ENCODE results near the gene MCM9. TPM values are rescaled to one million over a fixed set of nuclear protein-coding genes. Genes with fewer than 3 reads are reported as not detected.

The MCM9 gene
- total and polyA plus RNA-seq, 2 donors from 2014 or later = 4.8 to 25.9 TPM

- no peak for FAIRE-seq
- TF ChIP-seq, protein P1, sequence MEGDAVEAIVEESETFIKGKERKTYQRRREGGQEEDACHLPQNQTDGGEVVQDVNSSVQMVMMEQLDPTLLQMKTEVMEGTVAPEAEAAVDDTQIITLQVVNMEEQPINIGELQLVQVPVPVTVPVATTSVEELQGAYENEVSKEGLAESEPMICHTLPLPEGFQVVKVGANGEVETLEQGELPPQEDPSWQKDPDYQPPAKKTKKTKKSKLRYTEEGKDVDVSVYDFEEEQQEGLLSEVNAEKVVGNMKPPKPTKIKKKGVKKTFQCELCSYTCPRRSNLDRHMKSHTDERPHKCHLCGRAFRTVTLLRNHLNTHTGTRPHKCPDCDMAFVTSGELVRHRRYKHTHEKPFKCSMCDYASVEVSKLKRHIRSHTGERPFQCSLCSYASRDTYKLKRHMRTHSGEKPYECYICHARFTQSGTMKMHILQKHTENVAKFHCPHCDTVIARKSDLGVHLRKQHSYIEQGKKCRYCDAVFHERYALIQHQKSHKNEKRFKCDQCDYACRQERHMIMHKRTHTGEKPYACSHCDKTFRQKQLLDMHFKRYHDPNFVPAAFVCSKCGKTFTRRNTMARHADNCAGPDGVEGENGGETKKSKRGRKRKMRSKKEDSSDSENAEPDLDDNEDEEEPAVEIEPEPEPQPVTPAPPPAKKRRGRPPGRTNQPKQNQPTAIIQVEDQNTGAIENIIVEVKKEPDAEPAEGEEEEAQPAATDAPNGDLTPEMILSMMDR (IDR thresholded peaks at IDR 0.05; ENCODE audit: borderline replicate concordance, extremely low read depth, insufficient read depth) = no peak
- Histone ChIP-seq H3K27me3 (ENCODE audit: control insufficient read depth, insufficient read depth, low read length) (no peaks in the 10 kb centered on the region), H3K27ac (ENCODE audit: low read depth in 2 of 2, low read length in 2 of 2) (no peak overlapping the region), H3K36me3 (ENCODE audit: control insufficient read depth in 2 of 3, insufficient read depth in 3 of 3, low read length in 3 of 3) (peaks cover 2 to 16% (median 14%) of the 10 kb centered on the region in 3 donors), H3K4me1 (ENCODE audit: control insufficient read depth in 2 of 3, insufficient read depth in 2 of 3, low read depth in 1 of 3, low read length in 3 of 3) (no peaks in the 10 kb centered on the region), H3K9me3 (ENCODE audit: control insufficient read depth in 2 of 3, insufficient read depth in 1 of 3, low read length in 3 of 3) (no peaks in the 10 kb centered on the region), H3K4me3 (ENCODE audit: low read length in 3 of 3) (no peak overlapping the region), H3K9ac (ENCODE audit: low read length in 3 of 3) (no peak overlapping the region)
- intact Hi-C loops (cut with DNase I) = no loop called here
- DNase-seq = no peak
Measured at GRCh38 chr6:118903691-118904090, 31.3 kb downstream of the MCM9 start.

GRCh38 chr6:118903138-118903537 is 31.8 kb downstream of the MCM9 start:
- Histone ChIP-seq H3K36me3 (ENCODE audit: control insufficient read depth in 2 of 3, insufficient read depth in 3 of 3, low read length in 3 of 3) (peaks cover 0 to 14% (median 13%) of the 10 kb centered on the region in 3 donors), H3K9me3 (ENCODE audit: control insufficient read depth in 2 of 3, insufficient read depth in 1 of 3, low read length in 3 of 3) (no peaks in the 10 kb centered on the region), H3K4me1 (ENCODE audit: control insufficient read depth in 2 of 3, insufficient read depth in 2 of 3, low read depth in 1 of 3, low read length in 3 of 3) (no peaks in the 10 kb centered on the region), H3K27me3 (ENCODE audit: control insufficient read depth, insufficient read depth, low read length) (no peaks in the 10 kb centered on the region), H3K4me3 (ENCODE audit: low read length in 3 of 3) (no peak overlapping the region), H3K27ac (ENCODE audit: low read depth in 2 of 2, low read length in 2 of 2) (no peak overlapping the region), H3K9ac (ENCODE audit: low read length in 3 of 3) (no peak overlapping the region)
- FAIRE-seq (no peak), DNase-seq (no peak)
- TF ChIP-seq, protein P1 (IDR thresholded peaks at IDR 0.05; ENCODE audit: borderline replicate concordance, extremely low read depth, insufficient read depth) = no peak
- intact Hi-C loops (cut with DNase I) = no loop called here

DNA sequence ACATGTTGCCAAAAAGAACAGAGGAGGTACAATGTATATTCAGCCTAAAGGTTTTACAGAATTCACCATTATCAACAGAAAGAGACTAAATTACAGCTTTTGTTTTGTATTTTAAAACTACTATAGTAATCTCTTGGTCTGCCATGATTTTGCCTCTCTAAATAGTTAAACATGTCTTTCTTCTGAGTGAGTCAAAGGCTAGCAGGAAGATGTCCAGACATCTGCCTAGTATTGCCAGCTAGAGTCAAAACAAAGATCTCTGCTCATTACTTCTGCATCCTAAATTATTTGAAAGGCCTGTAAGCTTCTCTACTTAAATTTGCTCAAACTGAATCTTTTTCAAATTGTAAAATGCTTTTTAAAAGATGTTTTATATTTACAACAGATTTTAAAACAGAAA is 32.2 kb downstream of the MCM9 start:
- FAIRE-seq (no peak), DNase-seq (no peak)
- intact Hi-C loops (cut with DNase I) = no loop called here
- Histone ChIP-seq H3K4me1 (ENCODE audit: control insufficient read depth in 2 of 3, insufficient read depth in 2 of 3, low read depth in 1 of 3, low read length in 3 of 3) (no peaks in the 10 kb centered on the region), H3K4me3 (ENCODE audit: low read length in 3 of 3) (no peak overlapping the region), H3K36me3 (ENCODE audit: control insufficient read depth in 2 of 3, insufficient read depth in 3 of 3, low read length in 3 of 3) (peaks cover 0 to 14% (median 9%) of the 10 kb centered on the region in 3 donors), H3K27me3 (ENCODE audit: control insufficient read depth, insufficient read depth, low read length) (no peaks in the 10 kb centered on the region), H3K27ac (ENCODE audit: low read depth in 2 of 2, low read length in 2 of 2) (no peak overlapping the region), H3K9ac (ENCODE audit: low read length in 3 of 3) (no peak overlapping the region), H3K9me3 (ENCODE audit: control insufficient read depth in 2 of 3, insufficient read depth in 1 of 3, low read length in 3 of 3) (no peaks in the 10 kb centered on the region)
- TF ChIP-seq, protein P1 (IDR thresholded peaks at IDR 0.05; ENCODE audit: borderline replicate concordance, extremely low read depth, insufficient read depth) = no peak

DNA sequence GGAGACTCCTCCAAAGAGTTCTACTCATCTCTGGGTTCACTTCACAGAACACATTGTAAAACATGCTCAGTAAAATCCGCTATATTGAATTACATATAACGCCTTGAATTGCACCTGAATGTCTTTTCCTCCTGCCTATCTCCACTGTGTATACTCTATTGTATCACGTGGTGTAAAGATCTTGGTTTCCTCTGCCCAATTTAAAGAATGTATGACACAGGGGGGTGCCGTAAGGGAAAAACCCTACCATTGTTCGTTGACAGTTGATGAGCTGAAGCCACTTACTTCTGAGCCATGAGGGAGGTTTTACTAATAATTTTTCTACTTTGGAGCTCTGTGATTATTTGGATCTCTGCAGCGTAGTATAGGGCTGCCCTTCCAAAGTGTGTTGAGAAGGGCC is 35.0 kb downstream of the MCM9 start:
- intact Hi-C loops (cut with DNase I) = no loop called here
- no peak for DNase-seq
- Histone ChIP-seq H3K4me1 (ENCODE audit: control insufficient read depth in 2 of 3, insufficient read depth in 2 of 3, low read depth in 1 of 3, low read length in 3 of 3) (peaks cover 0 to 2% (median 0%) of the 10 kb centered on the region in 3 donors), H3K9ac (ENCODE audit: low read length in 3 of 3) (no peak overlapping the region), H3K9me3 (ENCODE audit: control insufficient read depth in 2 of 3, insufficient read depth in 1 of 3, low read length in 3 of 3) (no peaks in the 10 kb centered on the region), H3K27ac (ENCODE audit: low read depth in 2 of 2, low read length in 2 of 2) (no peak overlapping the region), H3K27me3 (ENCODE audit: control insufficient read depth, insufficient read depth, low read length) (no peaks in the 10 kb centered on the region), H3K36me3 (ENCODE audit: control insufficient read depth in 2 of 3, insufficient read depth in 3 of 3, low read length in 3 of 3) (peaks cover 0 to 6% (median 5%) of the 10 kb centered on the region in 3 donors), H3K4me3 (ENCODE audit: low read length in 3 of 3) (no peak overlapping the region)
- TF ChIP-seq, protein P1 (IDR thresholded peaks at IDR 0.05; ENCODE audit: borderline replicate concordance, extremely low read depth, insufficient read depth) = no peak
- no peak for FAIRE-seq

All from kidney (tissue), 14 donors.